Trophoblast cell (in vitro differentiated cells and primary cell): Measurements from ENCODE around the gene URB2.

Experiments used
- DNase-seq, 2 donors: peaks; one replicate each; pipeline ENCODE4 v3.0.0-alpha.2; 2016
- H2AFZ ChIP-seq: 2 replicates; pipeline ENCODE4 v1.6.1; 2013; ENCODE audit warnings: low read length, moderate library complexity, mild to moderate bottlenecking; ENCODE audit not compliant: insufficient read depth, poor library complexity
- H2AK5ac ChIP-seq: 2 replicates; pipeline ENCODE4 v1.6.1; 2013; ENCODE audit warnings: mild to moderate bottlenecking, low read length
- H2BK120ac ChIP-seq: 2 replicates; pipeline ENCODE4 v1.6.1; 2013; ENCODE audit warnings: low read length, mild to moderate bottlenecking, moderate library complexity; ENCODE audit not compliant: insufficient read depth, poor library complexity
- H2BK12ac ChIP-seq: 2 replicates; pipeline ENCODE4 v1.6.1; 2013; ENCODE audit warnings: mild to moderate bottlenecking, low read length, moderate library complexity
- H2BK5ac ChIP-seq: 2 replicates; pipeline ENCODE4 v1.6.1; 2013; ENCODE audit warnings: low read length, low read depth, moderate library complexity, mild to moderate bottlenecking; ENCODE audit not compliant: poor library complexity
- H3K14ac ChIP-seq: 2 replicates; pipeline ENCODE4 v1.6.1; 2013; ENCODE audit warnings: mild to moderate bottlenecking, low read length
- H3K18ac ChIP-seq: 2 replicates; pipeline ENCODE4 v1.6.1; 2013; ENCODE audit warnings: mild to moderate bottlenecking, low read length
- H3K23ac ChIP-seq: 2 replicates; pipeline ENCODE4 v1.6.1; 2013; ENCODE audit warnings: low read length
- H3K27ac ChIP-seq: 2 replicates; pipeline ENCODE4 v1.5.1; 2013; ENCODE audit warnings: low read depth, mild to moderate bottlenecking, inconsistent platforms, low read length, moderate library complexity
- H3K27me3 ChIP-seq: 2 replicates; pipeline ENCODE4 v1.6.1; 2013; ENCODE audit warnings: inconsistent platforms, mild to moderate bottlenecking, low read length, moderate library complexity; ENCODE audit not compliant: insufficient read depth
- H3K36me3 ChIP-seq, 2 experiments: 1 replicate in 1 of 2; 2 replicates in 1 of 2; pipeline ENCODE4 v1.6.1; 2013; ENCODE audit warnings: low read length in 2 of 2, mild to moderate bottlenecking in 2 of 2, moderate library complexity in 1 of 2; ENCODE audit not compliant: insufficient read depth in 2 of 2, control insufficient read depth in 1 of 2
- H3K4ac ChIP-seq: 2 replicates; pipeline ENCODE4 v1.6.1; 2013; ENCODE audit warnings: low read depth, mild to moderate bottlenecking, low read length, moderate library complexity
- H3K4me1 ChIP-seq, 2 experiments: 1 replicate in 1 of 2; 2 replicates in 1 of 2; pipeline ENCODE4 v1.6.1; 2013; ENCODE audit warnings: low read length in 2 of 2, mild to moderate bottlenecking in 2 of 2, moderate library complexity in 1 of 2; ENCODE audit not compliant: insufficient read depth in 2 of 2, control insufficient read depth in 1 of 2
- H3K4me2 ChIP-seq: 2 replicates; pipeline ENCODE4 v1.6.1; 2013; ENCODE audit warnings: inconsistent platforms, mild to moderate bottlenecking, low read length, moderate library complexity
- H3K4me3 ChIP-seq: 2 replicates; pipeline ENCODE4 v1.5.1; 2013; ENCODE audit warnings: mild to moderate bottlenecking, low read depth, low read length, inconsistent platforms
- H3K79me1 ChIP-seq: one replicate; pipeline ENCODE4 v1.6.1; 2013; ENCODE audit warnings: low read length
- H3K79me2 ChIP-seq: 2 replicates; pipeline ENCODE4 v1.6.1; 2013; ENCODE audit warnings: low read length, mild to moderate bottlenecking; ENCODE audit not compliant: control insufficient read depth, insufficient read depth, poor library complexity
- H3K9ac ChIP-seq: 2 replicates; pipeline ENCODE4 v1.6.1; 2013; ENCODE audit warnings: mild to moderate bottlenecking, low read length
- H3K9me3 ChIP-seq: 2 replicates; pipeline ENCODE4 v1.6.1; 2013; ENCODE audit warnings: low read depth, mild to moderate bottlenecking, control low read depth, inconsistent platforms, low read length; ENCODE audit not compliant: insufficient read depth
- H4K12ac ChIP-seq: 2 replicates; pipeline ENCODE4 v1.6.1; 2013; ENCODE audit warnings: low read depth, mild to moderate bottlenecking, low read length, moderate library complexity
- H4K8ac ChIP-seq: 2 replicates; pipeline ENCODE4 v1.6.1; 2013; ENCODE audit warnings: low read depth, mild to moderate bottlenecking, low read length, moderate library complexity
- H4K91ac ChIP-seq: one replicate; pipeline ENCODE4 v1.6.1; 2013; ENCODE audit warnings: low read depth, mild to moderate bottlenecking, low read length, moderate library complexity
- WGBS: extraction: QIAGEN DNeasy Blood & Tissue Kit; methylation state at CpG from one replicate; pipeline ENCODE4 v1.1.7; 2013; ENCODE audit warnings: missing lambda C conversion rate; ENCODE audit not compliant: insufficient read length, insufficient coverage; ENCODE audit errors: extremely low coverage; 5-methylcytosine and 5-hydroxymethylcytosine counted together

URB2 gene

GRCh38 chr1:229694053-229694693 is 68.1 kb downstream of the URB2 start:
- Histone ChIP-seq H4K8ac (no peak overlapping the region), H3K4me2 (no peak overlapping the region), H3K4me3 (no peak overlapping the region), H3K36me3 (no peaks in the 10 kb centered on the region), H3K27ac (peak overlapping the region; percentile 4), H3K4ac (no peak overlapping the region), H3K79me1 (no peaks in the 10 kb centered on the region), H3K4me1 (peaks cover 5% of the 10 kb centered on the region in 2 experiments), H3K27me3 (no peaks in the 10 kb centered on the region), H2BK5ac (no peak overlapping the region), H2AK5ac (no peak overlapping the region), H2BK12ac (no peak overlapping the region), H4K12ac (no peak overlapping the region), H3K9ac (no peak overlapping the region), H2BK120ac (no peak overlapping the region), H3K18ac (no peak overlapping the region), H2AFZ (no peak overlapping the region), H3K14ac (no peak overlapping the region), H3K23ac (no peak overlapping the region), H3K9me3 (no peaks in the 10 kb centered on the region), H4K91ac (no peak overlapping the region), H3K79me2 (no peaks in the 10 kb centered on the region)
- WGBS, result no CpG with 5 or more reads among the region's 11 CpGs
- no peak for DNase-seq

GRCh38 chr1:229696385-229696784 is 70.3 kb downstream of the URB2 start:
- H3K27me3 ChIP-seq, result no peaks in the 10 kb centered on the region
- H3K23ac ChIP-seq, result no peak overlapping the region
- H3K9ac ChIP-seq, result no peak overlapping the region
- no peak overlapping the region for H2AFZ ChIP-seq
- H3K79me2 ChIP-seq, result no peaks in the 10 kb centered on the region
- no peaks in the 10 kb centered on the region for H3K79me1 ChIP-seq
- no peak overlapping the region for H3K4me2 ChIP-seq
- WGBS, result no CpG with 5 or more reads among the region's 5 CpGs
- H2AK5ac ChIP-seq, result peak overlapping the region; percentile 19
- no peak overlapping the region for H2BK5ac ChIP-seq
- no peak overlapping the region for H2BK120ac ChIP-seq
- H4K12ac ChIP-seq, result no peak overlapping the region
- no peak overlapping the region for H4K8ac ChIP-seq
- H4K91ac ChIP-seq, result no peak overlapping the region
- H3K36me3 ChIP-seq, result no peaks in the 10 kb centered on the region
- no peak overlapping the region for H2BK12ac ChIP-seq
- no peak overlapping the region for H3K4me3 ChIP-seq
- H3K18ac ChIP-seq, result no peak overlapping the region
- H3K9me3 ChIP-seq, result no peaks in the 10 kb centered on the region
- H3K4ac ChIP-seq, result no peak overlapping the region
- no peak overlapping the region for H3K27ac ChIP-seq
- DNase-seq, result no peak
- H3K4me1 ChIP-seq, result peaks cover 5% of the 10 kb centered on the region in 2 experiments
- no peak overlapping the region for H3K14ac ChIP-seq

GRCh38 chr1:229699613-229700267 is 73.7 kb downstream of the URB2 start:
- no peak overlapping the region for H4K8ac ChIP-seq
- H3K9me3 ChIP-seq, result no peaks in the 10 kb centered on the region
- no peak overlapping the region for H3K14ac ChIP-seq
- H3K4me3 ChIP-seq, result no peak overlapping the region
- H3K18ac ChIP-seq, result no peak overlapping the region
- H4K12ac ChIP-seq, result no peak overlapping the region
- H2BK5ac ChIP-seq, result no peak overlapping the region
- no peak overlapping the region for H3K27ac ChIP-seq
- H3K4me2 ChIP-seq, result no peak overlapping the region
- no peaks in the 10 kb centered on the region for H3K27me3 ChIP-seq
- H2AFZ ChIP-seq, result no peak overlapping the region
- no peaks in the 10 kb centered on the region for H3K36me3 ChIP-seq
- no peak overlapping the region for H2BK120ac ChIP-seq
- H3K4ac ChIP-seq, result no peak overlapping the region
- H2AK5ac ChIP-seq, result no peak overlapping the region
- DNase-seq, result no peak
- no peak overlapping the region for H3K9ac ChIP-seq
- H4K91ac ChIP-seq, result no peak overlapping the region
- H3K23ac ChIP-seq, result peak overlapping the region; percentile 22
- no CpG with 5 or more reads among the region's 7 CpGs for WGBS
- H3K79me1 ChIP-seq, result no peaks in the 10 kb centered on the region
- H3K79me2 ChIP-seq, result no peaks in the 10 kb centered on the region
- no peaks in the 10 kb centered on the region for H3K4me1 ChIP-seq
- no peak overlapping the region for H2BK12ac ChIP-seq

- DNase-seq, result no peak
- H4K8ac ChIP-seq, result no peak overlapping the region
- no peaks in the 10 kb centered on the region for H3K36me3 ChIP-seq
- no peak overlapping the region for H3K4me3 ChIP-seq
- no peak overlapping the region for H3K4me2 ChIP-seq
- no peak overlapping the region for H2BK5ac ChIP-seq
- H3K27me3 ChIP-seq, result no peaks in the 10 kb centered on the region
- no peaks in the 10 kb centered on the region for H3K79me1 ChIP-seq
- H3K4me1 ChIP-seq, result no peaks in the 10 kb centered on the region
- no peak overlapping the region for H3K27ac ChIP-seq
- H3K79me2 ChIP-seq, result no peaks in the 10 kb centered on the region
- no peak overlapping the region for H2AK5ac ChIP-seq
- H3K18ac ChIP-seq, result no peak overlapping the region
- no peak overlapping the region for H3K23ac ChIP-seq
- no peak overlapping the region for H2BK120ac ChIP-seq
- H3K9ac ChIP-seq, result no peak overlapping the region
- no peak overlapping the region for H3K14ac ChIP-seq
- H2AFZ ChIP-seq, result no peak overlapping the region
- H2BK12ac ChIP-seq, result no peak overlapping the region
- no peaks in the 10 kb centered on the region for H3K9me3 ChIP-seq
- no peak overlapping the region for H4K12ac ChIP-seq
- H4K91ac ChIP-seq, result no peak overlapping the region
- no peak overlapping the region for H3K4ac ChIP-seq
- WGBS, result no CpG with 5 or more reads among the region's 2 CpGs
Observed at GRCh38 chr1:229704157-229704556, 78.1 kb downstream of the URB2 start.
